Neural cell (in vitro differentiated cells): ENCODE results near the gene TTC23L. TPM values are rescaled to one million over a fixed set of nuclear protein-coding genes. Genes with fewer than 3 reads are reported as not detected.

Experiments used
- H2AFZ ChIP-seq: fragments of 200-600, 300-800 bp; sonication (generic), shearing (Covaris generic); 2 replicates; pipeline ENCODE4 v1.6.0; 2014; ENCODE audit warnings: low read depth, mild to moderate bottlenecking, antibody characterized with exemption, low read length, moderate library complexity
- H3F3A ChIP-seq: fragments of 200-600 bp; shearing (Covaris generic); 2 replicates; pipeline ENCODE4 v1.6.1; 2016; ENCODE audit warnings: mild to moderate bottlenecking, moderate library complexity, mixed read lengths, antibody characterized with exemption, low read length; ENCODE audit not compliant: insufficient read depth, poor library complexity, severe bottlenecking
- H3K27ac ChIP-seq: fragments of 200-600, 300-800 bp; sonication (generic), shearing (Covaris generic); 2 replicates; pipeline ENCODE4 v1.5.1; 2014; ENCODE audit warnings: mild to moderate bottlenecking, low read length, moderate library complexity
- H3K27me3 ChIP-seq: fragments of 300-800, 200-600 bp; sonication (generic), shearing (Covaris generic); 2 replicates; pipeline ENCODE4 v1.6.0; 2014; ENCODE audit warnings: mild to moderate bottlenecking, low read depth, low read length, moderate library complexity; ENCODE audit not compliant: insufficient read depth
- H3K36me3 ChIP-seq: fragments of 300-800, 200-600 bp; sonication (generic), shearing (Covaris generic); 2 replicates; pipeline ENCODE4 v1.5.1; 2014; ENCODE audit warnings: mild to moderate bottlenecking, antibody characterized with exemption, low read length, moderate library complexity; ENCODE audit not compliant: insufficient read depth
- H3K4me2 ChIP-seq: fragments of 300-800, 200-600 bp; sonication (generic), shearing (Covaris generic); 2 replicates; pipeline ENCODE4 v1.6.0; 2014; ENCODE audit warnings: mild to moderate bottlenecking, low read length
- H3K4me3 ChIP-seq: fragments of 300-800, 200-600 bp; sonication (generic), shearing (Covaris generic); 2 replicates; pipeline ENCODE4 v1.5.1; 2014; ENCODE audit warnings: mild to moderate bottlenecking, low read length, moderate library complexity
- H3K79me2 ChIP-seq: fragments of 200-600 bp; shearing (Covaris generic); replicated peaks from 2 replicates; pipeline ENCODE4 v1.6.0; 2014; ENCODE audit warnings: mild to moderate bottlenecking, low read length, moderate library complexity; ENCODE audit not compliant: insufficient read depth
- H3K9ac ChIP-seq: fragments of 300-800, 200-600 bp; sonication (generic), shearing (Covaris generic); 2 replicates; pipeline ENCODE4 v1.6.1; 2016; ENCODE audit warnings: mild to moderate bottlenecking, low read length, mixed read lengths
- H3K9me2 ChIP-seq: fragments of 200-600 bp; shearing (Covaris generic); 2 replicates; pipeline ENCODE4 v1.6.1; 2016; ENCODE audit warnings: mild to moderate bottlenecking, low read length, mixed read lengths; ENCODE audit not compliant: insufficient read depth
- H3K9me3 ChIP-seq: fragments of 200-600, 300-800 bp; sonication (generic), shearing (Covaris generic); 2 replicates; pipeline ENCODE4 v1.6.1; 2016; ENCODE audit warnings: mild to moderate bottlenecking, mixed run types, low read length, moderate library complexity, mixed read lengths
- H4K20me1 ChIP-seq: fragments of 200-600 bp; shearing (Covaris generic); 2 replicates; pipeline ENCODE4 v1.6.1; 2016; ENCODE audit warnings: mild to moderate bottlenecking, mixed run types; ENCODE audit not compliant: insufficient read depth
- EP300 ChIP-seq: fragments of 450-650 bp; conservative IDR thresholded peaks from 2 replicates; pipeline ENCODE4 v1.6.1; 2014; ENCODE audit warnings: antibody characterized with exemption, mild to moderate bottlenecking, moderate library complexity; ENCODE audit not compliant: poor library complexity, severe bottlenecking
- EZH2 ChIP-seq: fragments of 200-600, 300-800 bp; shearing (Covaris generic), sonication (generic); IDR thresholded peaks from 2 replicates; pipeline ENCODE4 v1.6.1; 2014; ENCODE audit warnings: antibody characterized with exemption, low read length, borderline replicate concordance, mild to moderate bottlenecking; ENCODE audit not compliant: insufficient read depth, poor library complexity, severe bottlenecking
- MXI1 ChIP-seq: fragments of 450-650 bp; conservative IDR thresholded peaks from 2 replicates; pipeline ENCODE4 v1.6.1; 2014; ENCODE audit warnings: antibody characterized with exemption, mild to moderate bottlenecking; ENCODE audit not compliant: poor library complexity, severe bottlenecking
- POLR2AphosphoS5 ChIP-seq: IDR thresholded peaks from 2 replicates; pipeline ENCODE4 v1.6.1; 2012
- RAD21 ChIP-seq: fragments of 450-650 bp; conservative IDR thresholded peaks from 2 replicates; pipeline ENCODE4 v1.6.1; 2014; ENCODE audit warnings: antibody characterized with exemption, mild to moderate bottlenecking, moderate library complexity
- SMC3 ChIP-seq: fragments of 450-650 bp; conservative IDR thresholded peaks from 2 replicates; pipeline ENCODE4 v1.6.1; 2014; ENCODE audit warnings: antibody characterized with exemption, mild to moderate bottlenecking, moderate library complexity; ENCODE audit not compliant: poor library complexity
- TAF1 ChIP-seq: IDR thresholded peaks from 2 replicates; pipeline ENCODE4 v1.6.1; 2012; ENCODE audit warnings: low read depth
- polyA plus RNA-seq: library from polyadenylated mRNA; depleted of rRNA; stranded (reverse); fragments of >200 nt; gene quantifications from 2 replicates; pipeline ENCODE4 v1.2.3, GENCODE V29; 2014
- TF ChIP-seq, protein P1 (sequence below): IDR thresholded peaks from 2 replicates; pipeline ENCODE4 v1.6.1; 2012; ENCODE audit warnings: borderline replicate concordance
- TF ChIP-seq, protein P2 (sequence below): fragments of 450-650 bp; IDR thresholded peaks from 2 replicates; pipeline ENCODE4 v1.5.1; 2014; ENCODE audit warnings: antibody characterized with exemption, mild to moderate bottlenecking, moderate library complexity; ENCODE audit not compliant: poor library complexity, severe bottlenecking

Gene TTC23L
- polyA plus RNA-seq, 1 donor from 2014 or later, result 8.3 TPM

DNA sequence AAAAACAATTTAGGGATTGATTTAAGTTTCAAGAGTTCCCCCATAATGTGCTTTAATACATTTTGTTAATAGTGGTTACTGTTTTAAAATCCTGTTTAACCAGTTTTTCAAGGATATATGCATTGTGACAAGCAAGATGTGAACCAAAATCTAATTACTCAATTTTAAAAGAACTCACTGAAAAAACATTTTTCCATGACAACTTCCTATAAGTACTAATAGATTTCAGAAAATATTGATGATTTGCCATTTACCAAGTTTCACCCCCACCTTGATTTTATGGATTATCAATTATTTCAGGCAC is 85.5 kb downstream of the TTC23L start:
- Histone ChIP-seq H3K9me2 (no peaks in the 10 kb centered on the region), H3K4me2 (no peak overlapping the region), H3K9me3 (no peaks in the 10 kb centered on the region), H3K4me3 (no peak overlapping the region), H3F3A (no peaks in the 10 kb centered on the region), H3K9ac (no peak overlapping the region), H3K36me3 (no peaks in the 10 kb centered on the region), H4K20me1 (no peaks in the 10 kb centered on the region), H3K27ac (no peak overlapping the region), H3K79me2 (no peaks in the 10 kb centered on the region), H3K27me3 (no peaks in the 10 kb centered on the region), H2AFZ (no peak overlapping the region)
- TF ChIP-seq EP300 (no peak), EZH2 (no peak), SMC3 (no peak), POLR2AphosphoS5 (no peak), MXI1 (no peak), RAD21 (no peak), TAF1 (no peak)
- TF ChIP-seq, protein P1, sequence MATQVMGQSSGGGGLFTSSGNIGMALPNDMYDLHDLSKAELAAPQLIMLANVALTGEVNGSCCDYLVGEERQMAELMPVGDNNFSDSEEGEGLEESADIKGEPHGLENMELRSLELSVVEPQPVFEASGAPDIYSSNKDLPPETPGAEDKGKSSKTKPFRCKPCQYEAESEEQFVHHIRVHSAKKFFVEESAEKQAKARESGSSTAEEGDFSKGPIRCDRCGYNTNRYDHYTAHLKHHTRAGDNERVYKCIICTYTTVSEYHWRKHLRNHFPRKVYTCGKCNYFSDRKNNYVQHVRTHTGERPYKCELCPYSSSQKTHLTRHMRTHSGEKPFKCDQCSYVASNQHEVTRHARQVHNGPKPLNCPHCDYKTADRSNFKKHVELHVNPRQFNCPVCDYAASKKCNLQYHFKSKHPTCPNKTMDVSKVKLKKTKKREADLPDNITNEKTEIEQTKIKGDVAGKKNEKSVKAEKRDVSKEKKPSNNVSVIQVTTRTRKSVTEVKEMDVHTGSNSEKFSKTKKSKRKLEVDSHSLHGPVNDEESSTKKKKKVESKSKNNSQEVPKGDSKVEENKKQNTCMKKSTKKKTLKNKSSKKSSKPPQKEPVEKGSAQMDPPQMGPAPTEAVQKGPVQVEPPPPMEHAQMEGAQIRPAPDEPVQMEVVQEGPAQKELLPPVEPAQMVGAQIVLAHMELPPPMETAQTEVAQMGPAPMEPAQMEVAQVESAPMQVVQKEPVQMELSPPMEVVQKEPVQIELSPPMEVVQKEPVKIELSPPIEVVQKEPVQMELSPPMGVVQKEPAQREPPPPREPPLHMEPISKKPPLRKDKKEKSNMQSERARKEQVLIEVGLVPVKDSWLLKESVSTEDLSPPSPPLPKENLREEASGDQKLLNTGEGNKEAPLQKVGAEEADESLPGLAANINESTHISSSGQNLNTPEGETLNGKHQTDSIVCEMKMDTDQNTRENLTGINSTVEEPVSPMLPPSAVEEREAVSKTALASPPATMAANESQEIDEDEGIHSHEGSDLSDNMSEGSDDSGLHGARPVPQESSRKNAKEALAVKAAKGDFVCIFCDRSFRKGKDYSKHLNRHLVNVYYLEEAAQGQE, result no peak

DNA sequence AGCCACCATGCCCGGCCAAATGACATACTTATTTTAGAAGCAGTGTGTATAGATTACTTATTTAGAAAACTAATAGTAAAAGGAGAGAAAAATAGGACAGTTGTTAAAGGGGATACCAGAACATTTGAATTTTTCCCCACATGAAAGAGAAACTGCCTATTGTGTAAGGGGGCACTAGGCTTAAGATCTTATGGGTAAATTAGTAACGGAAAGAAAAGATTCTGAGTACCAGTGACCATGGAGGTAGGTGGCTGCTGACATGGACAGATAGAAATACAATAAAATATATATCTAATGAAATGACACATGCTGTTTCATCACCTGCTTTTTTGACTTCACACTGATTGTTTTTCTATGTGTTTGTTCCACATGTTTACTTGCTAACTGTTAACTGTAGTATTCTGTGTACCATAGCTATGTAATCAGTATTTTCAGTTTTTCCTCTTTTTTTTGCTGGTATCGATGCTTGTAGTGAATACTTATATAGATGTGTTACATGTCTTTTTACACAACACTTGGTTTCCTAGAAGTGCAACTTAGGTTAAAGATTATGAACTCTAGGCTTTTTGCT is 87.4 kb downstream of the TTC23L start:
- Histone ChIP-seq H3K9ac (no peak overlapping the region), H3K36me3 (no peaks in the 10 kb centered on the region), H3K27me3 (no peaks in the 10 kb centered on the region), H3K4me2 (no peak overlapping the region), H3K4me3 (no peak overlapping the region), H3K79me2 (peaks cover 13% of the 10 kb centered on the region), H2AFZ (no peak overlapping the region), H3K27ac (no peak overlapping the region), H3F3A (peaks cover 5% of the 10 kb centered on the region), H4K20me1 (no peaks in the 10 kb centered on the region), H3K9me3 (no peaks in the 10 kb centered on the region), H3K9me2 (no peaks in the 10 kb centered on the region)
- TF ChIP-seq MXI1 (no peak), EZH2 (no peak), TAF1 (no peak), EP300 (no peak), RAD21 (no peak), POLR2AphosphoS5 (no peak), SMC3 (no peak)
- TF ChIP-seq, protein P1, result no peak
- TF ChIP-seq, protein P2, sequence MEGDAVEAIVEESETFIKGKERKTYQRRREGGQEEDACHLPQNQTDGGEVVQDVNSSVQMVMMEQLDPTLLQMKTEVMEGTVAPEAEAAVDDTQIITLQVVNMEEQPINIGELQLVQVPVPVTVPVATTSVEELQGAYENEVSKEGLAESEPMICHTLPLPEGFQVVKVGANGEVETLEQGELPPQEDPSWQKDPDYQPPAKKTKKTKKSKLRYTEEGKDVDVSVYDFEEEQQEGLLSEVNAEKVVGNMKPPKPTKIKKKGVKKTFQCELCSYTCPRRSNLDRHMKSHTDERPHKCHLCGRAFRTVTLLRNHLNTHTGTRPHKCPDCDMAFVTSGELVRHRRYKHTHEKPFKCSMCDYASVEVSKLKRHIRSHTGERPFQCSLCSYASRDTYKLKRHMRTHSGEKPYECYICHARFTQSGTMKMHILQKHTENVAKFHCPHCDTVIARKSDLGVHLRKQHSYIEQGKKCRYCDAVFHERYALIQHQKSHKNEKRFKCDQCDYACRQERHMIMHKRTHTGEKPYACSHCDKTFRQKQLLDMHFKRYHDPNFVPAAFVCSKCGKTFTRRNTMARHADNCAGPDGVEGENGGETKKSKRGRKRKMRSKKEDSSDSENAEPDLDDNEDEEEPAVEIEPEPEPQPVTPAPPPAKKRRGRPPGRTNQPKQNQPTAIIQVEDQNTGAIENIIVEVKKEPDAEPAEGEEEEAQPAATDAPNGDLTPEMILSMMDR, result no peak
